Measurements from ENCODE around the gene KCNH2. TPM values are rescaled to one million over a fixed set of nuclear protein-coding genes. Genes with fewer than 3 reads are reported as not detected.

Gene KCNH2
- total and polyA plus RNA-seq, 2 experiments from 2014 or later = 8.4 to 9.1 TPM

DNA sequence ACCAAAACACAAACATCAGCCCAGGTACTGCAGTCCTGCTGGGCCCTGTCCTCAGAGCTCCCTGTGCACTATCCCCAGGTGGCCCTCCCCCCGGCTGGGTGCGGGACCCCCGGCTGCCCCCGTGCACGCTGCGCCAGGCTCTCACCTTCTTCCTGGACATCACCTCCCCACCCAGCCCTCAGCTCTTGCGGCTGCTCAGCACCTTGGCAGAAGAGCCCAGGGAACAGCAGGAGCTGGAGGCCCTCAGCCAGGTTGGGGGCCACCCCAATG, 31.9 kb upstream of the KCNH2 start:
- no peak overlapping the region for H2AFZ ChIP-seq
- no peaks in the 10 kb centered on the region for H3K79me2 ChIP-seq
- TF ChIP-seq EZH2phosphoT487 (IDR thresholded peaks at IDR 0.05; ENCODE audit: low read depth, severe bottlenecking, unreplicated experiment) (no peak), EZH2 (IDR thresholded peaks at IDR 0.05; ENCODE audit: borderline replicate concordance) (no peak), CTCF (IDR thresholded peaks at IDR 0.05; ENCODE audit: poor library complexity) (no peak)
- no peak overlapping the region for H3K27ac ChIP-seq
- no peaks in the 10 kb centered on the region for H3K36me3 ChIP-seq (replicated peaks; ENCODE audit: insufficient read depth, low read depth)
- DNase-seq (ENCODE audit: low spot score) = no peak
- H4K20me1 ChIP-seq (ENCODE audit: insufficient read depth, poor library complexity, severe bottlenecking) = no peaks in the 10 kb centered on the region
- no peaks in the 10 kb centered on the region for H3K9me3 ChIP-seq (ENCODE audit: low read depth)
- H3K9me2 ChIP-seq (replicated peaks; ENCODE audit: insufficient read depth) = no peaks in the 10 kb centered on the region
- H3K4me3 ChIP-seq = no peak overlapping the region
- 37% methylated on average over 6 of the region's 7 CpGs for WGBS (ENCODE audit: low lambda C conversion rate, missing lambda C conversion rate)
- peak overlapping the region; percentile 70 for H3K4me2 ChIP-seq
- H3K4me1 ChIP-seq (ENCODE audit: insufficient read depth) = peaks cover 33% of the 10 kb centered on the region
- no peaks in the 10 kb centered on the region for H3K27me3 ChIP-seq

- Histone ChIP-seq H3K4me2 (no peak overlapping the region), H3K36me3 (replicated peaks; ENCODE audit: insufficient read depth, low read depth) (no peaks in the 10 kb centered on the region), H3K27me3 (no peaks in the 10 kb centered on the region), H3K27ac (no peak overlapping the region), H3K9me2 (replicated peaks; ENCODE audit: insufficient read depth) (no peaks in the 10 kb centered on the region), H3K4me1 (ENCODE audit: insufficient read depth) (peaks cover 33% of the 10 kb centered on the region), H3K4me3 (no peak overlapping the region), H3K9me3 (ENCODE audit: low read depth) (no peaks in the 10 kb centered on the region), H4K20me1 (ENCODE audit: insufficient read depth, poor library complexity, severe bottlenecking) (no peaks in the 10 kb centered on the region), H2AFZ (no peak overlapping the region), H3K79me2 (no peaks in the 10 kb centered on the region)
- TF ChIP-seq EZH2phosphoT487 (IDR thresholded peaks at IDR 0.05; ENCODE audit: low read depth, severe bottlenecking, unreplicated experiment) (no peak), EZH2 (IDR thresholded peaks at IDR 0.05; ENCODE audit: borderline replicate concordance) (no peak), CTCF (IDR thresholded peaks at IDR 0.05; ENCODE audit: poor library complexity) (no peak)
- DNase-seq (ENCODE audit: low spot score) = no peak
- WGBS (ENCODE audit: low lambda C conversion rate, missing lambda C conversion rate) = 74% methylated on average over 21 of the region's 22 CpGs
These were observed 31.4 kb upstream of the KCNH2 start for GRCh38 chr7:151009327-151010036.

GRCh38 chr7:151008511-151009323, 30.6 kb upstream of the KCNH2 start:
- Histone ChIP-seq H3K79me2 (no peaks in the 10 kb centered on the region), H3K36me3 (replicated peaks; ENCODE audit: insufficient read depth, low read depth) (no peaks in the 10 kb centered on the region), H3K9me3 (ENCODE audit: low read depth) (no peaks in the 10 kb centered on the region), H3K27ac (no peak overlapping the region), H3K4me1 (ENCODE audit: insufficient read depth) (peaks cover 30% of the 10 kb centered on the region), H2AFZ (no peak overlapping the region), H3K4me2 (peak overlapping the region; percentile 60), H3K4me3 (no peak overlapping the region), H4K20me1 (ENCODE audit: insufficient read depth, poor library complexity, severe bottlenecking) (no peaks in the 10 kb centered on the region), H3K27me3 (no peaks in the 10 kb centered on the region), H3K9me2 (replicated peaks; ENCODE audit: insufficient read depth) (no peaks in the 10 kb centered on the region)
- WGBS (ENCODE audit: low lambda C conversion rate, missing lambda C conversion rate) = 64% methylated on average over 36 of the region's 40 CpGs
- TF ChIP-seq CTCF (IDR thresholded peaks at IDR 0.05; ENCODE audit: poor library complexity) (peak; percentile 67), EZH2phosphoT487 (IDR thresholded peaks at IDR 0.05; ENCODE audit: low read depth, severe bottlenecking, unreplicated experiment) (no peak)
- DNase-seq (ENCODE audit: low spot score) = peak; percentile 64

All from hepatocyte (in vitro differentiated cells).